HepG2 (cell line): Measurements from ENCODE around the gene VAV2. TPM values are rescaled to one million over a fixed set of nuclear protein-coding genes. Genes with fewer than 3 reads are reported as not detected.

Source experiments
- GABPA ChIP-seq, 2 experiments: IDR thresholded peaks; 2 replicates each; pipeline ENCODE4 v1.6.1; 2011 to 2016; ENCODE audit warnings: low read depth in 2 of 2, low read length in 1 of 2, missing biosample characterization in 1 of 2, missing genetic modification characterization in 1 of 2
- HDAC1 ChIP-seq: sonication (generic); formaldehyde crosslinking; IDR thresholded peaks from 2 replicates; pipeline ENCODE4 v1.5.1; 2020; ENCODE audit warnings: mild to moderate bottlenecking, missing genetic modification reagents
- KDM5B ChIP-seq: sonication (generic); formaldehyde crosslinking; IDR thresholded peaks from 2 replicates; pipeline ENCODE4 v1.4.0; 2020; ENCODE audit warnings: missing genetic modification reagents, mild to moderate bottlenecking, borderline replicate concordance
- KLF9 ChIP-seq: IDR thresholded peaks from 2 replicates; pipeline ENCODE4 v1.6.1; 2016; ENCODE audit warnings: low read depth
- NCOR1 ChIP-seq: fragments of 200-600 bp; sonication (generic); IDR thresholded peaks from 2 replicates; pipeline ENCODE4 v1.7.0; 2017; ENCODE audit warnings: antibody characterized with exemption, low read length, borderline replicate concordance
- NR2F2 ChIP-seq: IDR thresholded peaks from 2 replicates; pipeline ENCODE4 v1.6.1; 2012; ENCODE audit warnings: low read depth, inconsistent platforms, borderline replicate concordance
- PHF20 ChIP-seq: sonication (generic); formaldehyde crosslinking; IDR thresholded peaks from 2 replicates; pipeline ENCODE4 v1.5.0; 2020; ENCODE audit warnings: mild to moderate bottlenecking, missing genetic modification reagents
- POGZ ChIP-seq: sonication (generic); formaldehyde crosslinking; IDR thresholded peaks from 2 replicates; pipeline ENCODE4 v1.4.0; 2020; ENCODE audit warnings: mild to moderate bottlenecking, missing genetic modification reagents
- SMAD1 ChIP-seq: sonication (generic); formaldehyde crosslinking; IDR thresholded peaks from 2 replicates; pipeline ENCODE4 v1.4.0; 2020; ENCODE audit warnings: missing genetic modification reagents, low read depth, mild to moderate bottlenecking, borderline replicate concordance
- ZKSCAN8 ChIP-seq: IDR thresholded peaks from 2 replicates; pipeline ENCODE4 v1.6.1; 2016; ENCODE audit warnings: borderline replicate concordance, missing genetic modification reagents, missing compliant biosample characterization
- ZNF605 ChIP-seq: sonication (generic); formaldehyde crosslinking; IDR thresholded peaks from 2 replicates; pipeline ENCODE4 v1.8.0; 2022; ENCODE audit warnings: mild to moderate bottlenecking, missing genetic modification reagents
- ZNF616 ChIP-seq: sonication (generic); formaldehyde crosslinking; IDR thresholded peaks from 2 replicates; pipeline ENCODE4 v1.5.0; 2020; ENCODE audit warnings: low read depth, mild to moderate bottlenecking, missing genetic modification reagents
- polyA plus RNA-seq, 8 experiments: library from polyadenylated mRNA; depleted of rRNA in 3 of 8; stranded (reverse) in 7 of 8; unstranded in 1 of 8; fragments of >200 nt; fragmentation: Illumina TruSeq in 4 of 8; extraction: Trizol in 4 of 8; gene quantifications; 2 replicates each; pipeline versions ENCODE4 v1.2.1 to v1.2.3, GENCODE V29; 2011 to 2016; ENCODE audit warnings: low read depth in 4 of 8, missing spikeins in 1 of 8, mixed read lengths in 1 of 8; ENCODE audit not compliant: insufficient read depth in 1 of 8
- total RNA-seq, 5 experiments: library from RNA; depleted of rRNA; stranded (reverse); fragments of >200 nt; fragmentation: Illumina TruSeq; extraction: Trizol; gene quantifications; 2 replicates each; pipeline ENCODE4 v1.2.3, GENCODE V29; 2016; ENCODE audit warnings: low read depth in 1 of 5
- TF ChIP-seq, protein P1 (sequence below): IDR thresholded peaks from 2 replicates; pipeline ENCODE4 v1.6.1; 2016; ENCODE audit warnings: missing compliant biosample characterization, missing genetic modification reagents, borderline replicate concordance
- TF ChIP-seq, protein P2 (sequence below): sonication (generic); formaldehyde crosslinking; IDR thresholded peaks from 2 replicates; pipeline ENCODE4 v1.4.0; 2020; ENCODE audit warnings: missing genetic modification reagents
- TF ChIP-seq, protein P3 (sequence below): IDR thresholded peaks from 2 replicates; pipeline ENCODE4 v1.6.1; 2018; ENCODE audit warnings: missing genetic modification reagents, mild to moderate bottlenecking, missing compliant biosample characterization
- TF ChIP-seq, protein P4 (sequence below): sonication (generic); formaldehyde crosslinking; IDR thresholded peaks from 2 replicates; pipeline ENCODE4 v1.5.0; 2020; ENCODE audit warnings: mild to moderate bottlenecking, missing genetic modification reagents
- TF ChIP-seq, protein P5 (sequence below): sonication (generic); formaldehyde crosslinking; IDR thresholded peaks from 2 replicates; pipeline ENCODE4 v1.4.0; 2020; ENCODE audit warnings: low read depth, mild to moderate bottlenecking, missing genetic modification reagents
- TF ChIP-seq, protein P6 (sequence below): sonication (generic); formaldehyde crosslinking; IDR thresholded peaks from 2 replicates; pipeline ENCODE4 v1.8.0; 2022; ENCODE audit warnings: low read depth, missing genetic modification reagents
- TF ChIP-seq, protein P7 (sequence below): sonication (generic); formaldehyde crosslinking; IDR thresholded peaks from 2 replicates; pipeline ENCODE4 v1.5.0; 2020; ENCODE audit warnings: missing genetic modification reagents

Gene VAV2
- total and polyA plus RNA-seq, 2 of the 13 experiments (the other 11 are each of a cell fraction or from before 2014, with no cell fraction given), result 22.5 to 22.9 TPM

DNA sequence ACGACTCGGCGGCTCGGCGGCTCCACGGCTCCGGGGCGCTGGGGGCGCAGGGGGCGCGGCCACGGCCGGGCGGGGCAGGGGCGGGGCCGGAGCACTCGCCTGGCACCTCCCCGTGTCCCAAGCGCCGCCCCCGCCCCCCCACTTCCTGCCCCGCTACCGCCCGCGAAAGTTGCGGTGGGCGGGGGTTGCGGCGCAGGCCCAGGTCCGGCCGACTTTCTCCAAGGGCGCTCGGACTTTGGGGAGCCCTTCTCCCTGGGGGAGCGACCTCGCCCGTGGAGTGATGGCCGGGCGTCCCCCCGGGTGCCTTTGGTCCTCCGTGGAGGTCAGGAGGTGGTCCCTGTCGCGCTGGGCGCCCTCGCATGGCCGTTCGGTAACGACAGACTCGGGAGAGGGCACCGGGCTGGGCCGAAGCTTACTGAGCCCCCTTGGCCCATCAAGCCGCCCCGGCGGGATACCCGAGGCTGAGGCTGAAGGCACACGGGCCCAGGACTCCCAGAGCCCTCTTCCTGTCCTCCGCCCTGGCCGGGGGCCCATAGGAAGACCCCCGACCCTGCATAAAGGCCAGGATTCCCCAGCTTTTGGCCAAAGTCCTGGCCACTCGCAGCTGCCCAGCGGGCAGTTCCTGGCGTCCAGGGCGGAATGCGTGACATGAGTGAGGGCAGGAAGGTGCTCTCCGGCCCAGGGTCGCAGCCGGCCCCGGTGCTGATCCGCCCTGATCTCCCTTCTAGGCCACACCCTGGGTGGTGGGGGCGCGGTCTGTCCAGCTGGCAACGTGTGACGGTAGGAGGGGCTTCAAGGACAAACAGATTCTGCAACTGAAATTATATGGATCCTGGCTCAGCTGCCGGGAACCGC lies 883 bp upstream of the VAV2 start (continued):
- TF ChIP-seq, protein P1, sequence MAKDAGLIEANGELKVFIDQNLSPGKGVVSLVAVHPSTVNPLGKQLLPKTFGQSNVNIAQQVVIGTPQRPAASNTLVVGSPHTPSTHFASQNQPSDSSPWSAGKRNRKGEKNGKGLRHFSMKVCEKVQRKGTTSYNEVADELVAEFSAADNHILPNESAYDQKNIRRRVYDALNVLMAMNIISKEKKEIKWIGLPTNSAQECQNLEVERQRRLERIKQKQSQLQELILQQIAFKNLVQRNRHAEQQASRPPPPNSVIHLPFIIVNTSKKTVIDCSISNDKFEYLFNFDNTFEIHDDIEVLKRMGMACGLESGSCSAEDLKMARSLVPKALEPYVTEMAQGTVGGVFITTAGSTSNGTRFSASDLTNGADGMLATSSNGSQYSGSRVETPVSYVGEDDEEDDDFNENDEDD (CRISPR knock-in tag), result 0 out of 2 replicates have a peak, but pooled peaks have one; percentile 25
- TF ChIP-seq HDAC1 (CRISPR knock-in tag) (peak; percentile 79), PHF20 (CRISPR knock-in tag) (peak; percentile 60), ZNF605 (peak; percentile 82), GABPA (IDR thresholded peaks at IDR 0.05; ENCODE audit: low read depth, low read length) (no peak), GABPA (CRISPR knock-in tag; IDR thresholded peaks at IDR 0.05; ENCODE audit: low read depth) (peak; percentile 34; the same call in 1 of the 2 replicates), POGZ (0 out of 2 replicates have a peak, but pooled peaks have one; percentile 35), SMAD1 (CRISPR knock-in tag) (0 out of 2 replicates have a peak, but pooled peaks have one; percentile 25), KLF9 (CRISPR knock-in tag) (0 out of 2 replicates have a peak, but pooled peaks have one; percentile 64), NR2F2 (0 out of 2 replicates have a peak, but pooled peaks have one; percentile 44), ZKSCAN8 (peak; percentile 44; the same call in 1 of the 2 replicates), ZNF616 (CRISPR knock-in tag) (no peak; the same call in 1 of the 2 replicates), KDM5B (CRISPR knock-in tag) (peak; percentile 78), NCOR1 (peak; percentile 32; the same call in 1 of the 2 replicates)
- TF ChIP-seq, protein P2, sequence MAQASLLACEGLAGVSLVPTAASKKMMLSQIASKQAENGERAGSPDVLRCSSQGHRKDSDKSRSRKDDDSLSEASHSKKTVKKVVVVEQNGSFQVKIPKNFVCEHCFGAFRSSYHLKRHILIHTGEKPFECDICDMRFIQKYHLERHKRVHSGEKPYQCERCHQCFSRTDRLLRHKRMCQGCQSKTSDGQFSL (CRISPR knock-in tag), result peak; percentile 98
- TF ChIP-seq, protein P3, sequence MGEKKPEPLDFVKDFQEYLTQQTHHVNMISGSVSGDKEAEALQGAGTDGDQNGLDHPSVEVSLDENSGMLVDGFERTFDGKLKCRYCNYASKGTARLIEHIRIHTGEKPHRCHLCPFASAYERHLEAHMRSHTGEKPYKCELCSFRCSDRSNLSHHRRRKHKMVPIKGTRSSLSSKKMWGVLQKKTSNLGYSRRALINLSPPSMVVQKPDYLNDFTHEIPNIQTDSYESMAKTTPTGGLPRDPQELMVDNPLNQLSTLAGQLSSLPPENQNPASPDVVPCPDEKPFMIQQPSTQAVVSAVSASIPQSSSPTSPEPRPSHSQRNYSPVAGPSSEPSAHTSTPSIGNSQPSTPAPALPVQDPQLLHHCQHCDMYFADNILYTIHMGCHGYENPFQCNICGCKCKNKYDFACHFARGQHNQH, result peak; percentile 51
- TF ChIP-seq, protein P4, sequence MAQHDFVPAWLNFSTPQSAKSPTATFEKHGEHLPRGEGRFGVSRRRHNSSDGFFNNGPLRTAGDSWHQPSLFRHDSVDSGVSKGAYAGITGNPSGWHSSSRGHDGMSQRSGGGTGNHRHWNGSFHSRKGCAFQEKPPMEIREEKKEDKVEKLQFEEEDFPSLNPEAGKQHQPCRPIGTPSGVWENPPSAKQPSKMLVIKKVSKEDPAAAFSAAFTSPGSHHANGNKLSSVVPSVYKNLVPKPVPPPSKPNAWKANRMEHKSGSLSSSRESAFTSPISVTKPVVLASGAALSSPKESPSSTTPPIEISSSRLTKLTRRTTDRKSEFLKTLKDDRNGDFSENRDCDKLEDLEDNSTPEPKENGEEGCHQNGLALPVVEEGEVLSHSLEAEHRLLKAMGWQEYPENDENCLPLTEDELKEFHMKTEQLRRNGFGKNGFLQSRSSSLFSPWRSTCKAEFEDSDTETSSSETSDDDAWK (CRISPR knock-in tag), result no peak
- TF ChIP-seq, protein P5, sequence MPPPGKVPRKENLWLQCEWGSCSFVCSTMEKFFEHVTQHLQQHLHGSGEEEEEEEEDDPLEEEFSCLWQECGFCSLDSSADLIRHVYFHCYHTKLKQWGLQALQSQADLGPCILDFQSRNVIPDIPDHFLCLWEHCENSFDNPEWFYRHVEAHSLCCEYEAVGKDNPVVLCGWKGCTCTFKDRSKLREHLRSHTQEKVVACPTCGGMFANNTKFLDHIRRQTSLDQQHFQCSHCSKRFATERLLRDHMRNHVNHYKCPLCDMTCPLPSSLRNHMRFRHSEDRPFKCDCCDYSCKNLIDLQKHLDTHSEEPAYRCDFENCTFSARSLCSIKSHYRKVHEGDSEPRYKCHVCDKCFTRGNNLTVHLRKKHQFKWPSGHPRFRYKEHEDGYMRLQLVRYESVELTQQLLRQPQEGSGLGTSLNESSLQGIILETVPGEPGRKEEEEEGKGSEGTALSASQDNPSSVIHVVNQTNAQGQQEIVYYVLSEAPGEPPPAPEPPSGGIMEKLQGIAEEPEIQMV, result 0 out of 2 replicates have a peak, but pooled peaks have one; percentile 36
- TF ChIP-seq, protein P6, sequence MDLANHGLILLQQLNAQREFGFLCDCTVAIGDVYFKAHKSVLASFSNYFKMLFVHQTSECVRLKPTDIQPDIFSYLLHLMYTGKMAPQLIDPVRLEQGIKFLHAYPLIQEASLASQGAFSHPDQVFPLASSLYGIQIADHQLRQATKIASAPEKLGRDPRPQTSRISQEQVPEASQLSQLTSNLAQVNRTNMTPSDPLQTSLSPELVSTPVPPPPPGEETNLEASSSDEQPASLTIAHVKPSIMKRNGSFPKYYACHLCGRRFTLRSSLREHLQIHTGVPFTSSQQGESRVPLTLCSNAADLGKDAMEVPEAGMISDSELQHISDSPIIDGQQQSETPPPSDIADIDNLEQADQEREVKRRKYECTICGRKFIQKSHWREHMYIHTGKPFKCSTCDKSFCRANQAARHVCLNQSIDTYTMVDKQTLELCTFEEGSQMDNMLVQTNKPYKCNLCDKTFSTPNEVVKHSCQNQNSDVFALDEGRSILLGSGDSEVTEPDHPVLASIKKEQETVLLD, result peak; percentile 61; the same call in 1 of the 2 replicates
- TF ChIP-seq, protein P7, sequence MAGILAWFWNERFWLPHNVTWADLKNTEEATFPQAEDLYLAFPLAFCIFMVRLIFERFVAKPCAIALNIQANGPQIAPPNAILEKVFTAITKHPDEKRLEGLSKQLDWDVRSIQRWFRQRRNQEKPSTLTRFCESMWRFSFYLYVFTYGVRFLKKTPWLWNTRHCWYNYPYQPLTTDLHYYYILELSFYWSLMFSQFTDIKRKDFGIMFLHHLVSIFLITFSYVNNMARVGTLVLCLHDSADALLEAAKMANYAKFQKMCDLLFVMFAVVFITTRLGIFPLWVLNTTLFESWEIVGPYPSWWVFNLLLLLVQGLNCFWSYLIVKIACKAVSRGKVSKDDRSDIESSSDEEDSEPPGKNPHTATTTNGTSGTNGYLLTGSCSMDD (CRISPR knock-in tag), result no peak
